Subcutaneous adipose tissue (tissue), 4 donors: ENCODE results near the gene TNS1. TPM values are rescaled to one million over a fixed set of nuclear protein-coding genes. Genes with fewer than 3 reads are reported as not detected.

Experiments used
- CTCF ChIP-seq: fragments of 450-650 bp; IDR thresholded peaks from one replicate; pipeline ENCODE4 v1.5.1; 2016; ENCODE audit warnings: low read depth, mild to moderate bottlenecking, control low read depth, antibody characterized with exemption, moderate library complexity
- total RNA-seq, 4 donors: library from RNA; depleted of rRNA; stranded (reverse); fragments of >200 nt; gene quantifications; one replicate each; pipeline ENCODE4 v1.1.0, GENCODE V29; 2016

Gene TNS1
- total RNA-seq, 4 donors from 2014 or later: 310 to 1,168 (median 450) TPM

GRCh38 chr2:217906798-217907197 lies 96.0 kb downstream of the TNS1 start:
- no peak for TF ChIP-seq CTCF

GRCh38 chr2:217905896-217906295 lies 96.9 kb downstream of the TNS1 start:
- no peak for TF ChIP-seq CTCF

- no peak for TF ChIP-seq CTCF
These were observed 97.4 kb downstream of the TNS1 start for GRCh38 chr2:217905395-217905794.

GRCh38 chr2:217904614-217904965 lies 98.2 kb downstream of the TNS1 start:
- no peak for TF ChIP-seq CTCF

- TF ChIP-seq CTCF: no peak
These were observed 98.8 kb downstream of the TNS1 start for GRCh38 chr2:217903859-217904613.

- TF ChIP-seq CTCF: no peak
These were observed 99.5 kb downstream of the TNS1 start for GRCh38 chr2:217903142-217903858.

GRCh38 chr2:217902379-217903141 lies 100.2 kb downstream of the TNS1 start:
- TF ChIP-seq CTCF: no peak
